HG03135 (cell line): ENCODE results near the gene GNG5.
A peak's percentile ranks its signal among the peaks of the same experiment; 100 is the strongest.
"Not testable (repeated sequence)": the region's sequence is repeated elsewhere in the genome, so short reads cannot be mapped to it uniquely, and the experiment has no call there.

Experiments
- ATAC-seq: cut with Tn5 transposase; IDR thresholded peaks from one replicate; pipeline ENCODE4 v1.9.1; 2021; ENCODE audit warnings: mild to moderate bottlenecking, moderate library complexity; ENCODE audit not compliant: unreplicated experiment

Gene GNG5

DNA sequence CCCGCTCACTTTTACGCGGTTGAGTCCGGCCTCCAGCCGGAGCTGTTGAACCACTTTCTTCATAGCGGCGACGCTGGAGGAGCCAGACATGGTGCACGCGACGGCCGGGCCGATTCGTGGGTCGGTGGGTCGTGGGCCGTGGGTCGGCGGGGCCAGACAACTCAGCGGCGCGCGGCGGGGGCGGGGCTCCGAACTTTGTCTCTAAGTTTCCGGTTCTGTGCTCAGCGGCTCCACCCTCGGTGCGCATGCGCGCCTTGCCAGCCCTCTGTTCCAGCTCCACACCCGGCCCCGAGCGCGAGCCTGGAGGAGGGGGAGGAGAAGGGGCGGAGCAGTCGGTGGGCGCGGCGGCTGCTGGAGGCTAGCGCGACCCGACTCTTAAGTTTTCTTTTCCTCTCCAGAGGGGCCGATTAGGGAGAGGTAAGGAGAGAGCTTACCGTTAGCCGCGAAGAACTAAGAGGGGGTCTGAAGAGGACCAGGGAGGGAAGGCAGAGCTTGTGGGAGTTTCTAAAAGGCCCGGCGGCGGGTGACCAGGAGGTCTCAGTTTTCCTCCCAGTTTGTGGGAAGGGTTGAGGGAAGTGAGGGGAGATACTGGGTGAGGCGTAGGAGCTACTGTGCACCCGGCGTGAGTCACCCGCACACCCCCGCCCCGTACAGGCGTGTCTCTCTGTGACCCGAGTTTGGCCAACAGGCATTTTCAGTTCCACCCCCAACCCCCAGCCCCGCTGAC, at the start of gene GNG5, which contains the start of gene SPATA1:
GNG5 (minus strand) TSS at position 580 of the 727 bp plus-strand sequence; CDS start at position 90, 490 bp downstream.
SPATA1 (plus strand) TSS at position 385 of the 727 bp plus-strand sequence. CDS start 9,974 bp downstream, outside the sequence.
- ATAC-seq: peak; percentile 82

DNA sequence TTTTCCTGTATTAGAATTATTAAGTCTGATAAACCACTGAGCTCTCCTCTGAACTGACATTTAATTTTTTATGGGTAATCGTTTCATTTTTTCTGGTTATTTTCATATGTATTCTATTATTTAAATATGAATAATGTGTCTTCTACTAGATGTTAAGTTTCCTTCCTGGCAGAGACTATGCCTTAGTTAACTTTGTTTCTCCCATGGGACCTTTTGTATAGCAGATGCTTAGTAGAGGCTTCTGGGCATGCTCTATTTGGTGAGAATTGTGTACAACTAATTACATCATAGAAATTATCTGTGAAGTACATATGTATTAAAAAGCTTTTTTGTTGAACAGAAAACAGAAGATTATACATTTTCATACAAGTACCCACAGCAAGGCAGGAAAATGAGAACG, 44.4 kb upstream of the GNG5 start:
- ATAC-seq: no peak

DNA sequence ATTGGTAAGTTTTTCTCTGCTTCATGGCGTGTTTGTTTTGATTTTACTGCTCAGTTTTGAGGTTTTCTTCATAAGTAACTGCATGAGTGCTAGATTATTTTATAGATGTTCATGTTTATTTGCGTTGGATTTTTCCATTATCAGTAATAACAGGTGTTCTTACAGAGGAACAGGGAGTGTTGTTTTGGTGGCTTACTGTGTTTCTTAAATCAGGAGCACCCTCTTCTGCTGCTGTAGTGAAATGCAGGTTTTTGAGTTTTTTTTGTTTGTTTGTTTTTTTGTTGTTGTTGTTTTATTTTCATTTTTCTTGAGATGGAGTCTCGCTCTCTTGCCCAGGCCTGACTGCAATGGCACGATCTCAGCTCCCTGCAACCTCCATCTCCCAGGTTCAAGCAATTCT, 35.3 kb upstream of the GNG5 start:
- ATAC-seq: no peak

DNA sequence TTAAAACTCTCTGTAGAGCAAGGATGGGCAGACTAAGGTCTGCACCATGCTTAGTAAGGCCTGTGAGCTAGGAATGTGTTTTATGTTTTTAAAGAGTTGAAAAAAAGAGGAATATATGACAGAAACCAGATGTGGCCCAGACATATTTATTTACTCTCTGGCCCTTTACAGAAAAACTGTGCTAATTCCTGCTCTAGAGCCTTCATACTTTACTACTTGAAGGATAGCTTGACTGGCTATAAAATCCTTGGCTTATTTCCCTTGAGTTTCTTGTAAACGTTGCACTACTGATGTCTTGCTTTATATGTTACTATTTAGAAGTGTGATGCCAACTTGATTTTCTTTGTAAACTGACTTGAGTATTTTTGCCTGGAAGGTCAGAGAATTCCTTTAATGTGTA, 34.4 kb upstream of the GNG5 start:
- ATAC-seq: no peak

DNA sequence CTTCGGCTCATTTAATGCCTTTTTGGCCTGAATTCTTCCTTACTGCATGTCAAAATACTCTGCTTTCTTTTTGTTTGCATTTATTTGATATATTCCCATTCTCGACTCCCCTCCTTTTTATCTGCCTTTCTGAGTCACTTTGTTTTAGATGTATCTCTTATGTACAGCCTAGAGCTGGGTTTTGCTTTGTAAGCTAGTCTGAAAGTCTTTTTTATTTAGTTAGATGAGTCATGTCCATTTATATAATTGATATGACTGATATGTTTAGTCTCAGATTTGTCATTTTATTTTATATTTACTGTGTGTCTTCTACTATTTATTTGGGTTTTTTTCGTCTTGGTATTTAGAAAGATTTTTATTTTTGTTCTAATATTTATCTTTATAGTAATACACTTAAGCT, 33.6 kb upstream of the GNG5 start:
- no peak for ATAC-seq

DNA sequence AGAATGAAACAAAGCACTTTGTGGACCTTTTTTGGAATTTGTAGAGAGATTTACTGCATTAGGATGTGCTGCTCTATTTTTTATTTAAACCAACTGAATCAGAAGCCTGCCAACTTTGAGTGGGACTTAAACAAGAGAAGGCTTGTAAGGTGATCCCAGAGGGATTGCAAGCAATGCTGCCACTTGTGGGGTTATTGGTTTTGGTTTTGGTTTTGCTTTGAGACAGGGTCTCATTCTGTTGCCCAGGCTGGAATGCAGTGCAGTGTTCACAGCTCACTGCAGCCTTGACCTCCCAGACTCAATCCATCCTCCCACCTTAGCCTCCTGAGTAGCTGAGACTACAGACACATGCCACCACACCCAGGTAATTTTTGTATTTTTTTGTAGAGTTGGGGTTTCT, 32.2 kb upstream of the GNG5 start:
- ATAC-seq: no peak

DNA sequence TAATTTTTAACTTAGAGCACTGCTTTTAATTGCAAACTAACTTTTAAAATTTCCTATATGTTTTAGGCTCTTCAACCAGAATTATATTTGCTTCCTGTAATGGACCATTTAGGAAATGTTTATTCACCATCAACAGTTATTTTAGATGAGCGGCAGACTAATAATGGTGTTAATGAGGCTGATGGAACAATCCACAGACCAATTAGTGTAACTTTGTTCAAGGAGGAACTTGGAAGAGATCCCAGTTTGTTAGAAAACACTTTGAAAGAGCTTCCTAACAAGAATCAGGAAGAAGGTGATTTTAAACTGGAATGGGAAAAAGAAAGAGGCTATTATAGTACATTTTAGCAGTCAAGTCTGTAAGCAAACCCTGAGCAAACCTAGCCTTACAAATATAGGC, 19.4 kb upstream of the GNG5 start:
- no peak for ATAC-seq

DNA sequence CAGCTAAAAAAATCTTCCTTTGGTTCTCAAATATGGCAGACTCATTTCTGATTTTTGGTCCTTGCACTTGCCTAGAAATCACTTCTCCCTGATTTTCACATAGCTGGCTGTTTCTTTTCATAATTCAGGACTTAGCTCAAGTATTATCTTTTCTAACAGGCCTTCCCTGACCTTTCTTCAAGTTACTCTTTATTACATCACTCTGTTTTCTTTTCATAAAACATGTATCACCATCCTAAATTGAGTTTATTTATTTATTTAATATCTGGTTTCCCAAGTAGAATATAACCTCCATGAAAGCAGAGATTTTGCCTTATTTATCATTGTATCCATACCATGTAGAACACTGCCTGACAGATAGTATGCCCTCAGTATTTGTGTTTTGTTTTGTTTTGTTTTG, 18.2 kb upstream of the GNG5 start:
- no peak for ATAC-seq

DNA sequence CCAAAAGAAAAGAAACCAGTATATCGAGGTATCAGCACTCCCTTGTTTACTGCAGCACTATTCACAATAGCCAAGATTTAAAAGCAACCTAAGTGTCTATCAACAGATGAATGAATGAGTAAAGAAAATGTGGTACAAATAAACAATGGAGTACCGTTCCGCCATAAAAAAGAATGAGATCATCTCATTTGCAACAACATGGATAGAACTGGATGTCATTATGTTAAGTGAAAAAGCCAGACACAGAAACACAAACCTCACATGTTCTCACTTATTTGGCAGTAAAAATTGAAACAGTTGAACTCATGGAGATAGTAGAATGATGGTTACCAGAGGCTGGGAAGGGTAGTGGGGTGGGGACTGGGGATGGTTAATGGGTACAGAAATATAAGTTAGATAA, 4.3 kb upstream of the GNG5 start:
- no peak for ATAC-seq

DNA sequence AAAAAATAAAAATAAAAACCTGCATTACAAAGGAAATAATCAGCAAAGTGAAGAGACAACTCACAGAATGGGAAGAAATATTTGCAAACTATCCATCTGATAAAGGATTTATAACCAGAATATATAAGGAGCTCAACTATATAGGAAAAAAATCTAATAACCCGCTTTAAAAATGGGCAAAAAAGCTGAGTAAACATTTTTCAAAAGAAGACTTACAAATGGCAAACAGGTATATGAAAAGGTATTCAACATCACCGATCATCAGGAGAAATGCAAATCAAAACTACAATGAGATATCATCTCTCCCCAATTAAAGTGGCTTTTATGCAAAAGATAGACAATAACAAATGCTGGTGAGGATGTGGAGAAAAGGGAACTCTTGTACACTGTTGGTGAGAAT, 3.8 kb upstream of the GNG5 start:
- no peak for ATAC-seq

DNA sequence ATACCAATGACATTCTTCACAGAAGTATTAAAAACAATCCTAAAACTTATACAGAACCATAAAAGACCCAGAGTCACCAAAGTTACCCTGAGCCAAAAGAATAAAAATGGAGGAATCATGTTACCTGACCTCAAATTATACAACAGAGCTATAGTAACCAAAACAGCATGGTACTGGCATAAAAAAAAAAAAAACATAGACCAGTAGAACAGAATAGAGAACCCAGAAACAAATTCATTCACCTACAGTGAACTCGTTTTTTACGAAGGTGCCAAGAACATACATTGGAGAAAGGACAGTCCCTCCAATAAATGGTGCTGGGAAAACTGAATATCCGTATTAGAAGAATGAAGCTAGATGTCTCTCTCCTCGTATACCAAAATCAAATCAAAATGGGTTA, 2.6 kb upstream of the GNG5 start:
- ATAC-seq: no peak

DNA sequence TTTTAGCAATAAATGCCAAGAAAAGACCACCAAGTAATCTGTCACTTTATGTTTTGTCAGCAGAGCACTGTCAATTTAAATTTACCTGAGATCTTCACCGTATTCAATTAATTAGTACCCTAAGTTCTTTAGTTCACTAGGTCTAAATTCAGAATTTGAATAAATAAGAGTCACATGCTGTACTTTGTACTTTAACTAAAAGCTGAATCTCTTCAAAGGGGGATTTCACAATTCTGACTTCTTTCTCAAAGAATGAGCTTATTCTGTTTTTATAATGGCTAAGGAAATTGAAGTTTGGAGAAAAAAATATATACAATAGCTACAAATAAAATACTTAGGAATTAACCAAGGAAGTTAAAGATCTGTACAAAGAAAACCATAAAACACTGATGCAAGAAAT, 2.1 kb upstream of the GNG5 start:
- ATAC-seq: no peak

DNA sequence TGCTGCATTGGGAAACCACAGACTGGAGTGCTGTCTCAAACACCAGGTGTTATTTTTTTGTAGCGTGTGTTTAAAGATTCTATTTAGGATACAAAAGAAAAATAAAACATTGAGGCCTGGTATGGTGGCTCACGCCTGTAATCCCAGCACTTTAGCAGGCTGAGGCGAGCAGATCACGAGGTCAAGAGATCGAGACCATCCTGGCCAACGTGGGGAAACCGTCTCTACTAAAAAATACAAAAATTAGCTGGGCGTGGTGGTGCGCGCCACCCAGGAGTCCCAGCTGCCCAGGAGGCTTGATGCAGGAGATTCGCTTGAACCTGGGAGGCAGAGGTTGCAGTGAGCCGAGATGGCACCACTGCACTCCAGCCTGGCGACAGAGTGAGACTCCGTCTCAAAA, 1.5 kb upstream of the GNG5 start:
- not testable (repeated sequence) for ATAC-seq

DNA sequence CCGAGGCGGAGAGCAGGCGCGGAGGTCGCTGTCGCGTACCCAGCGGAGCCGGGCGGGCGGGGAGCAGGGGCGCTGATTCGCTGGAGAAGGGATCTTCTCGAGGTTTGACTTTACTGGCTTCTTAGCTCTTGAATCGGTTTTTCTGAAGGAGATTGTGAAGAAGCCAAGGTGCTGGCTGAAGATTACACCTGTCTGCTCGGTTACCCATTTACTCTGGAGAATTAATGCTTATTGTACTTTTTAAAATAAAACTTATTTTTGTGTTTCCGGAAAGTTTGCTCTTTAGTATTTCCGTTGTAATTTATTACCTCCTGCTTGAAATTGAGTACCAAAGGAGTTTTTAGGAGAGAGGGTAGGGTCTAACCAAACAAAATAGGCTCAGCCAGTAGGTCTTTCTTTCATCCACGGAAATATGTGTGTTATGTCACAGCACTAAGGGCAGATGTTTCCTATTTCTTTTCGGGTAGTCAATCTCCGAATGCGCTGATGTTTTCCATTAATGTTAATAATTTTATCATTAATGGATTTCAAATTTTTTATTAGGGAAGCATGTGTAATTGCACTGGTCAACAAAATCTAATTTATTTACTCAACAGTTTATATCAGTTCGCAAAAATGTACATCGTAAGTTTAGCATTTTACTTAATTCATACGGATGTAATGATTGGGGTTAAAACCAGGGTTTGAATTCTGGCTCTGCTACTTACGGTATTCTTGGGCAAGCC, 510 bp upstream of the GNG5 start:
- no peak for ATAC-seq

DNA sequence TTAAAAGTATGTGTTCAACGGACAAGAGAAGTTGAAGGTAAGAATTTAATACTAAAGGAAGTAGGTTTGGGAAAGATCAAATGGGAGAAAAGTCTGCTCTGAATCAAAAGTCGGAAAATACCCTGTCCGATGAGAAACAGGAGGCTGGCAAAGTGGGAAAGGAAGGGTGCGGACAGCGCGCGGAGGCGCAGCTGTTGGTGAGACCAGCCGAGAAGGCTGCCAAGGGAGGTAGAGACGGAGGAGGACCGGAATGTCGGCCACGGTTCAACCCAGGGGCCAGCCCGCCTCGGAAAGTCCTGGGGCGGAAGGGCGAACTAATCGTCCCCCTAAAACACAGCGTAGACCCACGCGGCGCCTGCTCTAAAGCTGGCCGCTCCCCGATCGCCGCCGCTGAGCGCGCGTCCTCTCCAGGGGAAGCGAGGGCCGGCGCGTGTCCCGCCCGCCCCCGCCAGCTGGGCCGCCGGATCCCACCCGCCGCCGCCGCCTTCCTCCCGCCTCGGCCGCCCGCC, 834 bp downstream of the GNG5 start:
- ATAC-seq: peak; percentile 42

DNA sequence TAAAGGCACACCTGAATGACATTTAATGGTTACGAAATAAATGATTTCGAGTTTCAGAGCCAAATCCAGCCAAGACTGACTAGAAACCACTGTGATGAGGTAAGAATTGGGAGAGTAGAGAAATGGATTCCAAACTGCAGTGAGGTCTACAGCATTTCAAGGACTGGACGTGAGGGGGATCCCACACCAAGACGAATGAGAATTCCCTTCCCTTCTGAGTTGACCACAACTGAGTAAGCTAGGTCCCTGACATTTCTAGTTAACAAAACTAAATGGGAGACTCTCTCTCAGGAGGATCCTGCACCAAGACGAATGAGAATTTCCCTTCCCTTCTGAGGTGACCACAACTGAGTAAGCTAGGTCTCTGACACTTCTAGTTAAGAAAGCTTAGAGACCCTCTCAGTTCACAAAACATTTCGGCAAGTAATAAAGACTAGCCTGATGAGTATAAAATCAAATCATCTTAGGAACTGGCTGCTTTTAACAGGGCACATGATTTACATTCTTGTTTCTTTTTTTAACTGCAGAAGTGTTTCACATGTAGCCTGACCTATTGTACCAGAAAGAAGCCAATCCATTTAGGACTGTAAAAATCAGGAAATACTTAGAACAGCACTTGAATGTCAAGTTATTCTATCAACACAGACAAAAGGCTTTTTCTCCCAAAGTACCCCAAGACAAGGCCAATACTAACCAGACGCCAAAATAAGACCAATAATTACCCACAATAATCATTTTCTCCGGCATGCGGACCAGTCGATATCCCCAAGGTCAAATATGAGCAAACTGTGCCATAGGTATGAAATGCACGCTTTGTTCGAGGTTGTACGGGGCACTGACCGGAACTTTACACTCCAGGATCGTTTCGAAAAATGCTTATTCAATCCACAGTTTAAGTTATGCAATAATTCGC, 1.5 kb downstream of the GNG5 start:
- no peak for ATAC-seq

DNA sequence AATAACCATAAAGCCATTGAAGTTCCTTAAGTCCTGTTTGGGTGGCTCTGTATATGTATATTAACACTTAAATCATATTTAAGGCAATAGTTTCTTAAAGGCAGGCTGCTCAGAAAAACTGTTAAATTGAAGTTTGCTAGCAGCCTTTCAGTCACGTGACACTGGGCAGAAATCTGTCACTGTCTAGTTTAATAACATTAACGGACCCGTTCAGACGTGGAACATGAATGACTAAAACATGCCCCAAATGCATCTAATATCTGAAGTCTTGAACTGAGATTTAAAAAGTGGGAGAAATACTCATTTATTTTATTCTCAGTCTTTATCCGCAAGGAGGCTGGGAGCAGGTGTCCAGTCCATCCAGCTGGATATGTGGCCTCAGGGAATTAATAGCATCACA, 3.5 kb downstream of the GNG5 start:
- no peak for ATAC-seq

DNA sequence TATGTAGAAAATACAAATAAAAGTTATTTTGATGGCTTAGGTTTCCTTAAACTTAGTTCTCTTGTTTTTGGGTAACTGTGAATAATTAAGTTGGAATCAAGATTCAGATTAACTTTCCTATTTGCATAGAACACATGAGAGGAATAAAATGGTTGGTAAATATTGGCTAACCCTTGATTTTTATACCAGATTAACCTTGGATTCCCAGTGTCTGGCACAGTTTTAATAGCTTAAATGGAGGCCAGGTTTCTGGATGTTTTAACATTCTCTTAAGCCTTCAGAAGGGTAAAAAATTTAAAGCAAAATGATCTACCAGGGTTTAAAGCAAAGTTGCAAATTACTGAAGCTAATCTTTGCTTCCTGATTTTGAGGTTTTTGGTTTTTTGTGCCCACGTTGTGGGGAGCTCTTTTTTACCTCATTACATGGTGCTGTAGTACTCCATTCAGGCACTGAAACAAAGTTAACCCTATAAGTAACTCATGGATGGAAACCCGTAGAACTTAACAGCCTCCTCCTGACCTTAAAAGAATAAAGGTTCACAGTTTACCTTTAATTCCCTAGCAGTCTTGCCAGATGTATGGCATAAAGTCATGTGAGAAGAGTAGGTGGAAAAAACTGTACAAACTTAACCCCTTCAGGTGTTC, 8.6 kb downstream of the GNG5 start:
- ATAC-seq: no peak

DNA sequence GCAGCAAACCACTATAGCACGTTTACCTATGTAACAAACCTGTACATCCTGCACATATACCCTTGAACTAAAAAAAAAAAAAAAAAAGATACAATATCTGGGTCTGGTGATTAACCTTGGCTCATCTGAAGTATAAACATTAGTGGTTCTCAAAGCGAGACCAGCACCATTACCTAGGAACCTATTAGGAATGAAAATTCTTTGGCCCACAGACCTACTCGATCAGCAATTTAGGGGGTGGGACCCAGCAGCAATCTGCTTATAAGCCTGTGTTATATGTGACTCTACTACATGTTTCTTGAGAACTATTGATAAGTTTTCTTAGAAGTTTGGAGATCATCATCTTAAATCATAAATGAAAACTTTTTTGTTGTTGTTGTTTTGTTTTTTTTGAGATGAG, 9.9 kb downstream of the GNG5 start:
- ATAC-seq: no peak

DNA sequence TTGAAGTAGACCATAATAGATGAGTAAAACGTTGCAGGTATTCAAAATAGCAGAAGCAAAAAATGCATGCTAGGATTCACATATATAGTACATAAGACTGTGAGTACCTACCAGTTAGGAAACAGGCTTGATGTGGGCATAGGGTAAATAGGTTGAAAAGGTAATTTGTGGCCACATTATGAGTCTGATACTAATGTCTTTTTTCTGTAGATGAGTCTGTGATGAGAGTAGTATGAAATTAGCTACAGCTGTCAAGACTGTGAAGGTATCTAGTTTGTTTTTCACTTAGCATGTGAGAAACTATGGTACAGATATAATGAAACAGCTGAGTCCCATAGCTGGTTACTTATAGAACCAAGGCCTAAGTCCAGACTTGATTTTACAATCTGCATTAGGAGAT, 12.6 kb downstream of the GNG5 start:
- no peak for ATAC-seq

DNA sequence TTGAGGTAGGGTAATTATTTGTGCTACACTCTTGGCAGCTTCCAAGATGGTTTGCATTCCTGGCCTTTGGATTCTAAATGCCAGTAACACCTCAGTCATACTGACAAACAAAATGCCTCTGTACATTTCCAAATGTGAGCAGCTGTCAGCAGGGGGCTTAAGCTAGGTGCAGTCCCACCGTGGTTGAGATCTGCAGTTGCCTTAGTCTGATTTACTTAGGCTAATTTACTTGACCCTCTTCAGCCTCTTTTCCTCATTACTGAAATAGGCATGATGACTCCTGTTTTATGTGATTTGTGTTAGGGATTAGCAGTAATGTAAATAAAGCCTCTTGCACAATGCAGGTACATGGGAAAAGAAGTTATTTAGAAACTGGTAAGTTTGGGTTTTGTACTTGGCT, 13.7 kb downstream of the GNG5 start:
- ATAC-seq: no peak
